ENCODE measurements around the gene SERTAD2.
A peak's percentile ranks its signal among the peaks of the same experiment; 100 is the strongest.

Gene SERTAD2

DNA sequence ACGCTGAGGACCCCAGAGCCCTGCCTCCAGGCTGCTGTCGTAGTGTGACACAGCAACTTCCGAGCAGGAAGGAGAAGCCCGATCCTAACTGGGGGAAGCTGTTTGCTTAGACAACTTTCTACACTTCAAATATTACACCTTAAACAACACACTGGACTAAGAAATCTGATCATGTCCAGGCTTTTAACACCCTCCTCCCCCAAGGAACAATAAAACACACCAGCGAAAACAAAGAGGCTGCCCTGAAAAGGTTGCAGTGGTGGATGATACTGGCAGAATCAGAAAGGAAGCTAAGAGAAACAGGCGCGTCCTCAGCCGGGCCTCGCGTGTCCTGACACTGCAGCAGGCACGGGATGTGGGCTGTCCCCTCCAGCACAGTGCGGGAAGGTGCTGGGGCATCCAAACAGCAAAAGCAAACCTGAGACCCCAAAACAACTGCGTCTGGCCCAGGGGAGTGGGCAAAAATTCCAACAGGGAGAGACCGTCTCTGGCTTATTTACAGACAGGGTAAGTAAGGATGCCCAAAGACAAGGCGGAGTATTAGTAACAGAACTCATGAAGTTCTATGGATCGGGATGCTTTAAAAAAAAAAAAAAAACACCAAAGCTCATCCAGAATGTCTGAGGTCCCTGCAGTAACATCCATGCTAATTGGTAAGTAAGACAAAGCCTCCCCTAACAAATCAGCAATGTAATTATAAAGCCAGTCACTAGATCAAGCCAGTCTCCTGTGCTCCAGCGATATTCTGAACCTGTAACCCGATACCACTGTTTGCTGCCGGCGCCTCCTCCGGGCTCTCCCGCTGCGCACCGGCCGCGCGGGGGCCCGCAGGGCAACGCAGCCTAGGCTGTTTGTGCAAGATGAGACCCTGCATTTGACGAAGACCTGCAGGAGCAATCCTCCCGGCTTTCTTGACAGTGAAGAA lies 9.0 kb downstream of the SERTAD2 start:
- peak; percentile 20 for DNase-seq

DNA sequence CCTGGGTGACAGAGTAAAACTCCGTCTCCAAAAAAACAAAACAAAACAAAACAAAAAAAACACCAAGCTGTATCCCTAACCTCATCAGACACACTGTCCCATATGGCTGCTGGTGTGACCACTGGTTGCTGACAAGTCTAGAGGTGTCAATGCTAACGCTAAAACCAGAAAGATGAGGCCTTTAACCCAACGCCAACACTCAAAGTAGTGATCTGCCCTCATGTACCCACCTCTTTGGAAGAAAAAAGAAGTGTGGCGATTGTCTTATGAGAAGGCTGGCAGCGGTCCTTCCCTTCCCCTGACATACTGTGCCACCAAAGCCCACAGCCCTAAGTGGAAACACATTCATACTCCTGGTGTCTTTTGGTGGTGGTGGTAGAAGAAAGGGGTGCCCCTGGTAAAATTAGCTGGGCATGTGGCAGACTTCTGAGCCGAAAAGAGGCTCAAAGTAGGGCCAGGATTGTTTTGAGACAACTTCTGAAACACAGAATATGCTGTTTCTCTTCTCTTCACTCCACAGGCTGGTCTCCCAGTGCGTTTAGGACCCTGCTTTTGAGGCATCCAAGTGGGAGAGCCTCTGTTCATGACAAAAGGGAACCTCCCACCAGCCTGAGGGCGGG lies 9.8 kb downstream of the SERTAD2 start:
- no peak for DNase-seq

DNA sequence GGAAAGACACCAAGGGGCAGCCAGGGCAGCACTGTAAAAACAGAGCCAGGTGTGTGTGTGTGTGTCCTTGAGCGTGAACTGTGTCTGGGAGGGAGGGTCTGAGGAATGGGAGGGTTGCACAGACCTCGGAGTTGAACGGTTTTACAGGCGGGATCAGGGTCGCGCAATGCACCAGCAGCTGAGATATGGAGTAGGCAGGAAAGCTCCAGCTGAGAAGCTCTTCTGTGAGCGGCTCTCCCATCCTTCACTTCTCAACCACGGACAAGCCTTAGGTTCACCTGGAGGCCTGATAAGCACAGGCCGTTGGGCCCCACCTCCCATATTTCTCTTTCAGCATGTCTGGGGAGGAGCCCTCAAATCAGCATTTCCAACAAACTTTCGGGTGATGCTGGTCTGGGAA lies 12.1 kb downstream of the SERTAD2 start:
- no peak for DNase-seq

DNA sequence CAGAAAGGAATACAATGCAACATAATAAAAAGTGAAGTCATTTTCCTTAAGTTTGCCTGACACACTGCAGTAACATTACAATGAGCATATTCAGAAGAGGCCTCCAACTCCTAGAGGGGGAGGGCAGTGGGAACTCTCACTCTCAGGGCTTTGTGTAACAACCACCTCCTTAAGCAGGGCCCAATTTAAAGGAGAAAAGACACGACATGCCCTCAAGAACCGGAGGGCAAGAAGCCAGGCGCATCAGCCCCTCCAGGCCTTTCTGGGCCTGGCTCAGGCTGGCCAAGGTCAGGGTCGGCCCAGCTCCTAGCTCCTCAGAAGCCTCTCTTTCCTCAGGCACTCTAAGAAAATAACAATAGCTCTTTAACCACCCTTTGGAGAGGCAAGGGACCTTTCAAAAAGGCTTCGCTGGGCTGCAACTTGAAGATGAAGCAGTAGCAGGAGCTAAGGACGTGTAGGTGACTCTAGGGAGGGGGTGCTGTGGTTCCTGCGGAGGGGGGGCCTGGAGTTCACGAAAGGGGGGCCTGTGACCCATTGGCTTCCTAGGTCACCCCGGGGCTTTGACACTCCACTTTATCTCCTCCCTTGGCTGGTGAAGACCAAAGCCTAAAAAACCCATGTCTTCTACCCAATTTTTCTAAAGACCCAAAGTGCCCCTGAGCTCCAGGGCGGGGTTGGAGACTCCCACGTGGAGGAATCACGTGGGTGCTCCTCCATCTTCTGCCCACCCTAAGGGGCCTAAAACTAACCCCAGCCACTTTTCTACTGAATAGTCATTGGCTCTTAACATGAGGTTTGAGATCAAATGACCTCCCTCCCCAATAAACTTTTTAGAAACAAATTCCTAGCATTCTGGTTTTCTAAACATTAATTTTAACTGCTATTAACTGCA lies 13.3 kb downstream of the SERTAD2 start:
- DNase-seq, result no peak

DNA sequence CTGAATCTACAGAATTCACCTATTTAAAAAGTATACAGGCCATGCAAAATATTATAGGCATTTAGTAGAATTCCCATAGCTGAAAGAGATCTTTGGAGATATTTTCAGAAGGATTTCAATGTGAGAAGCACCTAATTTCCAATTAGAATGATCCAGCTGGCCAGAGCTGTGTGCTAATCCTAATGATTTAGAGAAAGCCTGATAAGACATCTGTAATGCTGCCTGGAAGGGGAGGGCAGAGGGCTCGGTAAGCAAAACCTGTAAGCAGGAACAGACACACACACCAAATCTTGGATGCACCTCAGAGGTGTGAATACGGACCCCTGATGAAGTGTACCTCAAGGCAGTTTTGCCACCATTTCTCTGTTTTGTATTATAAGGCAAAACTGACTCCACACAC lies 14.0 kb downstream of the SERTAD2 start:
- DNase-seq, result no peak

DNA sequence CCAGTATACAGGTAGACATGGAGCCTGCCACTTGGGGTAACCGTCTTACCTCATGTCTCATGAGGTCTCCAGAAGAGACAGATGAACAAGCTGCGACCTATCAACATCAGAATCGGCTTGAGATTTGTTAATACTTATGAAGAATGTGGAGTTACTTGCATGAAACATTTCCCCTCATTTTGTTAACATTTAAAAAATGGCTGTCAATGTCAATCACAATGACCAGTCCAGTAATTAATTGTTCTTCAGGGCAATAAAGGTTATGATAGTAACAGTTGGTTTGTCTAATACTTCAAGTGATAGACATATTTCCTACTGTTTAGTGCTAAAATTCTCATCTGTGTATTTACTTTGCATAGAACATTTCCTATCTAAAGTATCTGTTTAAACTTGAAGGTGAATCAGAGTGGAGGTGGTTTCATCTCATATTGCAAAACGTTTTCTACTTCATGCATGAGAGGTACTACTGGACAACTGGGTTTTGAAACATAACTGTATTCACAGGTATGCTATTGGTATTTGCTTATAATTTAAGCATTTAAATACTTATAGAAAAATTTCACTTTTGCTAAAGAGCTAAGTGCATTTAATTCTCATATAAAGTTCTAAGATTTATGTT lies 15.1 kb downstream of the SERTAD2 start:
- no peak for DNase-seq

DNA sequence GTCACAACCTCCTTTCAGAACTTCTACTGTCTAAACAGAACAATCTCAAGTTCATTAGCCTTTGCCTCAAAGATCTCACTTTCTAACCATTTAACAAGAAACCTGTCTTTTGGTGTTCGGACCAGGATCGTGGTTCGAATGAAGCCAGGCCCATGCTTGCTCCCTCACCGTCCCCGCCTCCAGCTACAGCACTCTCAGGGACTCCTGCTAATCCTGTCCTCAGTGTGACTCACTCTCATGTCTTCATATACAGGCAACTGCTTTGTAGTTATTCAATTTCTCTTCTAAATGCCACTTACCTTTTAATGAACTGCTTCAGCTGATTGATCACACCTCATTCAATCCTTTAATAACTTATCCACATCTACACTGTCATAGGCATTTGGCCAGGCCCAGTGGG lies 15.8 kb downstream of the SERTAD2 start:
- DNase-seq, result no peak

DNA sequence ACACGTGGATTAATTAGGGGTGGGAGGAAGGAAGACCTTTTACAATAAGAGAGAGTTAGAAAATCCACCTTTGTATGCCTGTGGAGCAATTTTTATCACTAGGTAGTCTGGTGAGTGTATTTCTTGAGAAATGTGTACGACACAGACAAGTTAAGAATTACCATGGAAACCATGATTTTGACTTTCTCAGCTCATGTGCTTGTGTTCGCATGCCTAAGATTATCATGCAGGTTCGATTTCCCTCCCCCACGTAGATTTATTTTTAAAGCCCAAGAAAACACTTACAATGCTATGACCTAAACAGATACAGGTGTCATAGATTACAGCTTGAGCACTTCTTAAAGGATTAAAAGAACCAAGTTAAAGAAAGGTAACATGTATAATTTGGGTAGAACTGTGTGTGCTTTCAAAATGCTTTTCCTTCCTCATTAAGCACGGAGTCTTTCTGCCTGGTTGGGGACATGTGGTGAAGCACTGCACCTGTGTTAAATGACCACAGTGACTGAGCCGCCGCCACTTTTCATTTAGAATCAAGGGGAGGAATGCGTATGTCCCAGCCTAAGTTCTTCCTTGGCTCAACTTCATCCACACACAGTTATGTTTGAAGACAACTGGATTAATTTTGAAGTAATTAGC lies 16.6 kb downstream of the SERTAD2 start:
- no peak for DNase-seq

DNA sequence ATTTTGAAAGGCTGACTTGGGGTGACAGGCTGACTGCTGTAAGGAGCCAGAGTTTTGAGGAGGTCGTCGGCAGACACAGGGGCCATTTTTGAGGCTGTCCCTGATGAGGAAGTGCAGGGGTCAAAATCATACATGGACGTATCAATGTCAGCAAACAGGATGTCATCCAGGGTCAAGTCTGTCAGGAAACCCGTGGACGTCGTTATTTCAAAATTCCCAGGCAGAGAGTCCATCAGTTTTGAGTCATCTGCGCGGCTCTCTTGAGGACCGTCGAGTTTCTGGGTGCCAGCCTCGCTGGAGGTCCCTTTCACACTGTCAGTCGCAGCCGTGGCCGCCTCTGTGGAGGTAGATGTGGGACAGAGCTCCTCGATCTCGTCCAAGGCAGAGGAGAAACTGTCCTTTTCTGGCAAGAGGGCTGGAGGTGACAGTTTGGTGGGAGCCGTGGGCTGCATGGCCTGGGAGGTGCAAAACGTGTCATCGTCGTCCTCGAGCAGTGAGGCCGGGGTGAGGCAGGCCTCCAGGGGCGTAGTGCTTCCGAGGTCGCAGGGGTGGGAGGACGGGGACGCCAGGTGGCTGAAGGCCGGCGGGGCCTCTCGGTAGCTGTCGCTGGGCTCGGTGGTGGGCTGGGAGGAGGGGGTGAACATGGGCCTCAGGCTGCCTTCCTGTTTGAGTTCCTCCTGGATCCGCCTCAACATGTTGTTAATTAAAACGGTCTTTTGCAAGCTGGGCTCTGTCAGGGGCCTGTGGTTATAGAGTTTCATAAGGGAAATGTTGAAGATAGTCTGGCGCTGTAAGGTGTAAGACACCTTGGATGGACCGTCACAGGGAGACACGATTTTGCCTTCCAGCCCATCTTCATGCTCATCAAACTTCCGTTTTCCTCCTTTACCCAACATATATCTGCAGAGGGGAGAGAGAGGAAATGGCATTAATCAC lies 17.5 kb downstream of the SERTAD2 start:
- no peak for DNase-seq

DNA sequence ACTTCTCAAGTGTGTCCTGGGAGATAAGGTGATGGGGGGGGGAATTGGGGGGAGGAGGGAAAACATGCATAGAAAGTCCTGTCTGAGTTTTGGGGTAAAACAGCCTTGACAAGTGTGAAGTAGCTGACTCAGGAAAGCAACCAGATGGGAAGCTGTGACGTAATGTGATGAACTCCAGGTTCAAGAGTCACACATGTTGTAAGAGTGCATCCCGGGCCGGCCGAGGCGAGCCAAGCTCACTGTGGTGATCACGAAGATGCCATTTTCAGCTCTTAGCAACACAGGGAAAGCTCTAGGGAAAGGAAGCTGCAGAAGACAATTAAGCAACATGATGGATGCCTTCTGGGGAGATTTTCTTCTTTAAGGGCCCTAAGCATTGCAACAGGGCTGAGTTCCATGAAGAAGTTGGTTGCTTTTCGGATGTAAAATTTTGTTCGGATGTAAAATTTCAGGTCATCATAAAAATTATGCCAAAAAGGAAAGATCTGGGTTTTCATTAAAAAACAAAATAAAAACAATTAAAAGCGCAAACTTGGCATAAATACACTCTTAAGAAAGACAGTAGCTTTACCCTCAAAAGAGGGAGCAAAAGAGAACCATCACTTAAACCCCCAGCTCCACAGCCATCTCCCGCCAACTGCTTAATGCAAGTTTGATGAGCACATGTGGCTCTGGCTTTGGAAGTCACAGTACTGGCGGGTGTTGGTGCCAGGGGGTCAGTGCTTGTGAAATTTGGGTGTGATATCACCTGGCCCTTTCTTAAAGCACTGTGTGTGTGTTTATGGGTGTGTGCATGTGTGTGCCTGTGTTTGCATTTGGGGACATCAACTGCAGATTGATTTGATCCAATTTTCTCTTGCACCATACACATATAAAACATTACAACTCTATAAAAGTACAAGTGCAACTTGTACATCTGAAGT lies 19.1 kb downstream of the SERTAD2 start:
- no peak for DNase-seq

DNA sequence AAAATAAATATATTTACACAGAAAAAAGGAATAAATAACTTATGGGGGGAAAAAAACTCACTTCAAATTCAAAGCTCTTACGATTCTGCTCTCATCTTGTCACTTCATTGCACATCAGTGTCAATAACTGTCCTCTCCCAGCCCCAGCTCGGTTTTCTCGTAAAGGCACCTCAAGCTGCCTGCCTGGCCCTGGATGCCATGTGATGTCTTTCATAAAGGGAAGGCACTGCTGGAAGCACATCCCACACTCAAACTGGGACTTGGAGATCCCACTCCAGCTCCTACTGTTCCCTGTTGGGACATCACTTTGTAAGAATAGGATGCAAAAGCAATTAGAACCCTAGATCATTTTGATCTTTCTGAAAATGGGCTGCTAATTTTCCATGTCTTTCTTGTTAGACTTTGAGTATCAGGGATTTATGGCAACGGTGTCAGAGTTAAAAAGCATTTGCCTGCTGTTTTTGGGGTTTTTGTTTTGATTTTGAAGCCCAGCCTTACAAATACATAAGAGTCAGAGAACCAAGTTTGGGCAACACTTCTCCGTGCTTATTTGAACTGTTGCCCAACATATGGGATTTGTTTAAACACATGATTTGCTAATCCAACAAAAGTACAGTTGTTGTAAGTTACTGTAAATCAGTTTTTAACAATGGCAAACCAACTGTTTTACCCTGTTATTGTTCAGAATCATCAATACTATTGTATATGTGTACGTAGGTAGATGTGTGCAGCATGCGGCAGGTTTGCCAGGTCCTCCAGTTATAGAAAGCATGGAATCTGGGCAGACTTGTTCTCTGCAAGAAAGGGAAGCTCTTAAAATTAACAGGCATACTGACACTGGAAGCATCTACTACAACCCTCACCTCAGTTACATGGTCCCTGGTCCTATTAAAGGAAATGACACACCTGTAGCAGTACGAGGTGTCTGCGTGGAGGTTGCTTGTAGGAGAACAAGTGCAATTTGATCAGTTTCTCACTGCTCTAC lies 20.6 kb downstream of the SERTAD2 start:
- no peak for DNase-seq

DNA sequence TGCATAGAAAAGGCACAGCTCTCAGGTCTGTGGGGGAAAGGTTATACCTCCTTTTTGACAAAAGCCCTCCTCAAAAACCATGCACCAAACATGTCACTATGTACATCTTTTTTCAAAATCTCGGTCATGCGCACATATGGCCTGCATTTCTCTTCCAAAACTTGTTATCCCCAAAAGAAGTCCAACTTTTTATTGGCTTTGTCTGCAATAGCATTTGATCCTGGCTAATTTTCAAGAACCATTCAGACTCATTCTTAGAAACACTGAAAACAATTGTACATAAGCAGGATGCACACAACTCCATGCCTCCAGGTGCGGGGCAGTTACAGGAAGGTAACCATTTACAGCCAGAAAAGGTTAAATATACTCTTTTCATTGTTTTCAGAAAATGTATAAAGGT lies 21.9 kb downstream of the SERTAD2 start:
- DNase-seq, result no peak

DNA sequence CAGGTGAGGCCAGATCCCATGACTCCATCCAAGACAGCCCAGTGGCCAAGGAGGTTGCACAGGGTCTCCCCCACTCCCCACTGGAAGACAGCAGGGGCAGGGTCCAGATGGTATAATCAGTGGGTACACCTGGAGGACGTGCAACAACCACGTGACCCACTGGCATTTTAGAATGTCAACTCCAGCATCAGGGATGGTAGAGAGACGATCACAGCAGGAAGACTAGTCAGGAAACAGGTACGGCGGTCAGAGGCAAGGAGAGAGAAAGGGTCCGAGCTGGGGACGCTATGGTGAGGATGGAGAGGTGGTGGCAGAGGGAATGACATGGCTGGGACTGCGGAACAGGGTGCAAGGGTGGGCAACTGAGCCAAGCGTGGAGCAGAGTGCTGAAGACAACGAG lies 23.0 kb downstream of the SERTAD2 start:
- no peak for DNase-seq

DNA sequence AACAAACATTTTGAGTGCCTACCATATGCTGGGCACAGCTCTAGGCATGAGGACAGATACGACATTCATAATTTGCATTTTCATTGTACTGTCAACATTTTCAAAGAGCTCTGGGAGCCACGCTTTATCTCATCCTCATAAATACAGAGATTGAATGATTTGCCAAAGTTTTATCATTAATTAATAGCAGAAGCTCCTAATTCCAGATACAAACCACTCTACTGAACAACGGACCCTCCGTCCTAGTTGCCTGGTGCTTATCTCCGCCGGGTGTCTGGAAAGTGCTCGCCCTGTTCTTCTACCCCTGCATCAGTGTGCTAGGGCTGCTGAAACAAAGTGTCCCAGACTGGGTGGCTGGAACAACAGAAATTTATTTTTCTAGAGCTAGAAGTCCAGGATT lies 23.8 kb downstream of the SERTAD2 start:
- DNase-seq, result no peak

DNA sequence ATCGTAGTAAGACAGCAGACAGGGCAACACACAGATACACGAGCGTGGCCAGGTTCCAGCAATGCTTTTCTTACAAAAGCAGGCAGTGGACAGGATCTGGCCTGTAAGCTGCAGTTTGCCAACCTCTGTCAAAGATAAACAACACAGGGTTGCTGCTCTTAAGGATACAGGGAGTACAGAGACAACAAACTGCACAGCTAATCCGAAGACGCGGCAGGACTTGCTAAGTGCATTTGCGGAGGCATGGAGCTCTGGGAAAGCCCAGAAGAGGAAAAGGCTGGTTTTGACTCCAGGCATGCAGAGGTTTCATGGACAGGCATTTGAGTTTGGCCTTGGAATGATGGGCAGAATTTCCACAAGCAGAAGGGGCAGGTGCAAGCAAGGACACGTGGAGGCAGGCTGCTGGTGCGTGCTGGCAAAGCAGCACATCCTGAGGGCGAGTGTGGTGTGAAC lies 24.4 kb downstream of the SERTAD2 start:
- DNase-seq, result no peak

DNA sequence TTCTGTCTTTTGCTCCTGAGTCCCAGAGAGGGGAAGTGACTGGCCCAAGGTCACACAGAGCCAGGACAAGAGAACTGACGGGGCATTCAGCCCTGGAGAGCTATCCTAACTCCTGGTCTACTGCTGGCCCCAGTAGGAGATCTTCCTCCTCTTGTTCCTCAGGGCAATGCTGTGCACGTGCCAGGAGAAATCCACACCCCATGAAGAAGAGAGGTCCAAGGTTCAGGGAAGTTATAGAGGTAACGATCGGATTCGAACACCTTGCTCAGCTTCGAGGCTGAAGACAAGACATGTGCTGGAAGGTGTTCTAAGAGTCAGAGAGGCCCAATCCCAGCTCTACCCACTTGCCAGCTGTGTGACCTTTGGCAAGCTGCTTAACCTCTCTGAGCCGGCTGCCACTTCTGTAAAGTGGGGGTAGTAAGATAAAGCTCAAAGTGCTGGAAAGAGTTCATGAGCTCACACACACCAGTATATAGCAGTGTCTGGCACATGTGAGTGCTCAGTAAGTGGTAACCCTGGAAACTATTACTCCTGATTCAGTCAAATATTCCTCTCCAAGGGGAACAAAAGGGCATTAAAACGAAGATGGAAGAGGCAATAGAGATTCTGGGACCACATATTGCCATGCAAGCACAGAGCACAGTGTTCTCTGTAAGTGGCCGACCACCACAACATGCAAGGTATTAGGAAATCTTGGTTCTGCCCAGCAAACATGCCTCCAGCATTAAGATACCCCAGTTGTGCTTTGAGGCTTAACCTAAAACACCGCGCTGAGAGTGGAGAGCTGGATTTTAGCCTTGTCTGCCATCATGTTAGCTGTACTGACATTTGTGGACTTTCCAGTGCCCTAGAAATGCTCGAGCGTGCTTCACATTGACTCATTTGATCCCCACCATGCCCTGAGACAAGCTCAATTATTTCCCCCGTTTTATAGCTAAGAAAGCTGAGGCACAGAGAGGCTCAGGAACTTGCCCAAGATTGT lies 25.6 kb downstream of the SERTAD2 start:
- DNase-seq, result no peak

DNA sequence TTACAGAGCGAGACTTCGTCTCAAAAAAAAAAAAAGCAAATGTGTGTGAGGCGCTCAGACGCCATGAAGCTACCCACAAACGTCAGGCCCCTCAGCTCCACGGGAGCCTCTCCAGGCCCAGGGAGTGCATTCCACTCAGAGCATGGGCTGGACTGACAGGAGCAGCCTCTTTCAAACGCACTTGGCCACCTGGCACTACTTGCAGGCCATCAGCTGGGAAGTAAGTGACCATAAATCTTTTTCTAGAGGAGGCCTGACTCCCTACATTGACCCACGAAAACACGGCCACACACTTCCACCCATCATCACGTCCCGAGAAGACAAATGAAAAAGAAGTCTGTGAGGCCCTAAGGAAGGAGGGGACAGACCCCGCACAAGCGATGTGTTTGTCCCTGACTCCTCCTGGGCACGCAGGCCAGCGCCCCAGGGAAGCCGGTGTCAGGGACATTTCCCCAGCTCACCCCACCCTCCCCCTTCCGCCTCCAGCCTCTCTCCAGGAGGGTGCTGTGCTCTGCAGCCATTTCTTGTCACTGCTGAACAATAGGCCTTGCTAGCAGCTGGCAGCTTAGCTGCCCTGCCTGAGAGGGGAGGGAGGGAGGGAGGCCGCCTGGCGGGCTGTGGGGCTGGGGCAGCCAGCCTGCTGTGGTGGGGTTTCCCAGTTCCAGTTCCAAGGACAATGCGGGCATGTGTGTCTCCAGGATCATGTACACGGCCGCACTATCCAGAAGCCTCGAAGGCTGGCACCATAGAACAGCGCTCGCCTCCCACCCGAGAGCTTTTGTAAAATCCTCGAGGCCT lies 26.6 kb downstream of the SERTAD2 start:
- no peak for DNase-seq

Measured in activated CD4-positive, alpha-beta T cell treated with anti-CD3 and anti-CD28 coated beads, Interleukin-2, amount 50 U/mL, for 1 hour (primary cell).